HS-5 (cell line): Measurements from ENCODE around the gene TMEM178B.
A peak's percentile ranks its signal among the peaks of the same experiment; 100 is the strongest.
"Not testable (repeated sequence)": the region's sequence is repeated elsewhere in the genome, so short reads cannot be mapped to it uniquely, and the experiment has no call there.

ENCODE experiments used
- DNase-seq: peaks from one replicate; pipeline ENCODE4 v3.0.0-alpha.2; 2012; ENCODE audit warnings: low read depth

Gene TMEM178B

DNA sequence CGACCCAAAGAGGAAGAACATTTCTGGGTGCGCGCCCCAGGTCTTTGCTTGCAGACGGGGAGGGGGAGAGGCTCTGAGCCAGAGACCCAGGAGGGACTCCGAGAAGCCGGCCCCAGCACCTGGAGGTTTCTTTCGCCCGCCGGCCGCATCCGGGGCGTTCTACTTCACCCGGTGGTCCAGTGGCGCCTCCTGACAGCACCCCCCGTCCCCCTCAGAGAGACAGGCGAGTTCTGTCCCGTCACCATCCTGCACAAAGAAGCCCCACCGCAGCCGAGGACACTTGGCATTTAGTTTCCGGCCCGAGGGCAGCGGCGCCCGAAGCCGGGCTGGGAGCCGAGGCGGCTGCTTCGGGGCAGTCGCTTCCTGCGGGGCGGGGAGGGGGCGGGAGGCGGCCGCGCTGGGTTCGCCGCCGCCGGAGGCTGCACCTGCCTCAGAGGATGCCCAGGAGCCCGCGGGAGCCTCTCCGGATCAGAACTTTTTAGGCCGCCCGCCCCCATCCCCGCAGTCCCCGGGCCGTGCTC, at the start of gene TMEM178B:
Gene TMEM178B (plus strand): TSS at position 424 of the 521 bp plus-strand sequence.
- no peak for DNase-seq

DNA sequence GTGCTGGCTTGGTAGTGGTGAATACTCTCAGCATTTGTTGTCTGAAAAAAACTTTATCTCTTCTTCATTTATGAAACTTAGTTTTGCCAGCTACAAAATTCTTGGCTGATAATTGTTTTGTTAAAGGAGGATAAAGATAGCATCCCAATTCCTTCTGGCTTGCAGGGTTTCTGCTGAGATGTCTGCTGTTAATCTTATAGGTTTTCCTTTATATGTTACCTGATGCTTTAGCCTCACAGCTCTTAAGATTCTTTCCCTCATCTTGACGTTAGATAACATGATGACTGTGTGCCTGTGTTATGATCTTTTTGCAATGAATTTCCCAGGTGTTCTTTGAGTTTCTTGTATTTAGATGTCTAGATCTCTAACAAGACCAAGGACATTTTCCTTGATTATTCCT, 49.2 kb upstream of the TMEM178B start:
- no peak for DNase-seq

DNA sequence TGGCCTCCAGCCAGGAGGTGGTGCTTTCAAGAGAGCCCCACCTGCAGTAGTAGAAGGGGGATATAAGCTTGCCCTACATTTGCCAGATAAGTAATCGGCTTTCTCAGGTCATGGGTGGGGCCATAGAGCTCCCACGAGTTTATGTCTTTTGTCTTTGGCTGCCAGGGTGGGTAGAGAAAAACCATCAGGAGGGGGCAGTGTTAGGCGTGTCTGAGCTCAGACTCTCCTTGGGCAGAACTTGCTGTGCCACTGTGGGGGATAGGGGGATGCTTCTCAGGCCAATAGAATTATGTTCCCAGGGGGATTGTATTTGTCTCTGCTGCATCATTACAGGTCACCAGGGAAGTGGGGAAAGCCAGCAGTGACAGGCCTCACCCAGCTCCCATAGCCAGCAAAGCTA, 46.8 kb upstream of the TMEM178B start:
- DNase-seq = no peak

DNA sequence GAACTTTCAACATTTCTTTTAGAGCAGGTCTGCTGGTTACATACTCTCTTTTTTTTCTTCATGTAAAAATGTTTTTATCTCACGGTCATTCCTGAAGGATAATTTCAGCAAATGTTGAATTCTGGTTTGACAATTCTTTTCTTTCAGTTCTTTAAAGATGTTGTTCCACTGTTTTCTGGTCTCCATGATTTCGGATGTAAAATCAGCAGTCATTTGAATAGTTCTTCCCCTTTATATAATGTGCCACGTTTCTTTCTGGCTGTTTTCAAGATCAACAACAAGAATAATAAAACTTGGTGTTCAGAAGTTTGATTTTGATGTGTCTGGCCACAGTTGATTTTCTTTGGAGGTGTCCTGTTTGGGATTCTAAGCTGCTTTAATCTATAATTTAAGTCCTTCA, 45.1 kb upstream of the TMEM178B start:
- no peak for DNase-seq

DNA sequence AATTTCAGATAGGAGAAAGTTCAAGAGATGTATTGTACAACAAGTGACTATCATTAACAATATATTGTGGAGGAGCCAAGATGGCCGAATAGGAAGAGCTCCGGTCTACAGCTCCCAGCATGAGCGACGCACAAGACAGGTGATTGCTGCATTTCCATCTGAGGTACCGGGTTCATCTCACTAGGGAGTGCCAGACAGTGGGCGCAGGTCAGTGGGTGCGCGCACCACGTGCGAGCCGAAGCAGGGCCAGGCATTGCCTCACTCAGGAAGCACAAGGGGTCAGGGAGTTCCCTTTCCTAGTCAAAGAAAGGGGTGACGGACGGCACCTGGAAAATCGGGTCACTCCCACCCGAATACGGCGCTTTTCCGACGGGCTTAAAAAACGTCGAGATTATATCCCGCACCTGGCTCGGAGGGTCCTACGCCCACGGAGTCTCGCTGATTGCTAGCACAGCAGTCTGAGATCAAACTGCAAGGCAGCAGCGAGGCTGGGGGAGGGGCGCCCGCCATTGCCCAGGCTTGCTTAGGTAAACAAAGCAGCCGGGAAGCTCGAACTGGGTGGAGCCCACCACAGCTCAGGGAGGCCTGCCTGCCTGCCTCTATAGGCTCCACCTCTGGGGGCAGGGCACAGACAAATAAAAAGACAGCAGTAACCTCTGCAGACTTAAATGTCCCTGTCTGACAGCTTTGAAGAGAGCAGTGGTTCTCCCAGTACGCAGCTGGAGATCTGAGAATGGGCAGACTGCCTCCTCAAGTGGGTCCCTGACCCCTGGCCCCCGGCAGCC, 41.1 kb upstream of the TMEM178B start:
- DNase-seq = not testable (repeated sequence)

DNA sequence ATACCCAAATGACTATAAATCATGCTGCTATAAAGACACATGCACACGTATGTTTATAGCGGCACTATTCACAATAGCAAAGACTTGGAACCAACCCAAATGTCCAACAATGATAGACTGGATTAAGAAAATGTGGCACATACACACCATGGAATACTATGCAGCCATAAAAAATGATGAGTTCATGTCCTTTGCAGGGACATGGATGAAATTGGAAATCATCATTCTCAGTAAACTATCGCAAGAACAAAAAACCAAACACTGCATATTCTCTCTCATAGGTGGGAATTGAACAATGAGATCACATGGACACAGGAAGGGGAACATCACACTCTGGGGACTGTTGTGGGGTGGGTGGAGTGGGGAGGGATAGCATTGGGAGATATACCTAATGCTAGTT, 35.8 kb upstream of the TMEM178B start:
- not testable (repeated sequence) for DNase-seq

DNA sequence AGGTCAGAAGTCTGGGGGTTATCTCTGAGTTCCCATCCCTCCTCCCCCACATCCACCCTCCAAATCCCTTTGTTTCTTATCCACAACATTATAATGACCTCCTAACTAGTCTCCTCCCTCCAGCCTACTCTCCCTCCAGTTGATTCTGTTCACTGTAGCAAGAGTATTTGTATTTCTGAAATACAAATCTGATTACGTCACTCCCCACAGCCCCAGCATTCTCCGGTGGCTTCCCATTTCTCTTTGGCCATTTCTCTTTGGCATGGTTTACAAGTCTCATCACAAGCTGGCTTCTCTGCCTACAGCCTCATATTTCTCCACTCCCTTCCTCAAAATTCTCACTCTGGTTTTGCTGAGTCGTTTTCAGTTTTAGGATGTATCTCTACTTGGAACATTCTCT, 34.5 kb upstream of the TMEM178B start:
- DNase-seq = no peak

DNA sequence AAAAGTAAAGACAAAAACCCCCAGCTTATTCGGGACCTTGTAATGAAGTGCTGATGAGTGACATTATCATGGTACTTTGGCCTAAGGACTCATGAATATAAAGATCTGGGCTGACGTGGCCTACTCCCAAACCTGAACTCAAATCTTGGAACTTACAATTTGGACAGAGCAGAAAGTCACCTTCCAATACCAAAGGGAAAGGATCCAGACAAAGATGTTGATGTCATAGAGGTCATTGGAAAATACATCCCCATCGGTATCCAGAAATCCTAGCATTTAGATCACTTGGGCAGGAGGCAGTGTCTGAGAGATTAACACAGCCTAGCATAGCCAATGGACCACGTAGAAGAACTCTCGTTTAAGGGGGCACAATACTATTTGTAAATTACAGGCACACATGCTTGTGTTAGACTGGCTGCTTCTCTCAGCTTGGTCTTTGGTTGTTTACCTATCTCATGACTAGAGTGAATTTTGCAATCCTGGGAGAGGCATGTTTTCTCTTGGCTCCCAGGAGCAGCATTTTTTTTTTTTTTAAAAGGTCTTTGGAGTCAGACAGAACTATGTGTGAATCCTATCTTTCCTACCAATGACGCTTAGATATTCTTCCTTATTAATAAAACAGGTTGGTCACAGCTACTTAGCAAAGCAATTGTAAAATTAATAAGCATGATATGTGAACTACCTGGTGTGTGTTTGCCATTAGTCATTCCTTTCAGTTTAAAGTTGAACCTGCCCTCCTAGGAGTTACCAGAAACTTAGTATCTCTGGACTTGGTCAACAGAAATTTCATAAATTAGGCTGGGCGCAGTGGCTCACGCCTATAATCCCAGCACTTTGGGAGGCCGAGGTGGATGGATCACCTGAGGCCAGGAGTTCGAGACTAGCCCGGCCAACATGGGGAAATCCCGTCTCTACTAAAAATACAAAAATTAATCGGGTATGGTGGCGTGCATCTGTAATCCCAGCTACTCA, 31.4 kb upstream of the TMEM178B start:
- DNase-seq = no peak

DNA sequence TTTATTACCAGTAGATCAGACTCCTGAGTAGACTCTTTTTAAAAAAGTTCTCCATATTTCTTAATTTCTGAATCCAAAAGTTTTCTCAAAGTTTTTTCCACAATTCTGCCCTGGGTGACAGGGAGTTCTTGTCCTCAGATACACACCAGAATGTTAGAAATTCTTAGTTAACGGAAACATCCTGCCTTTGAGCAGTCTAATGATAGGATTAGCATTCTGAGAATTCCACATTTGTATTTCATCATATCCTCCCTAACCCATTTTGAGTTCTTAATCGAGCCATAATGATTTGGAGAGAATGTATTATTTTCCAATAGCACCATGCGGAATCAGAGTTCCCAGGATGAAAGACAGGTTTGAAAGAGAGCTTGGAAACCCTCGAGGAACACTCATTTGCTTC, 30.2 kb upstream of the TMEM178B start:
- no peak for DNase-seq

DNA sequence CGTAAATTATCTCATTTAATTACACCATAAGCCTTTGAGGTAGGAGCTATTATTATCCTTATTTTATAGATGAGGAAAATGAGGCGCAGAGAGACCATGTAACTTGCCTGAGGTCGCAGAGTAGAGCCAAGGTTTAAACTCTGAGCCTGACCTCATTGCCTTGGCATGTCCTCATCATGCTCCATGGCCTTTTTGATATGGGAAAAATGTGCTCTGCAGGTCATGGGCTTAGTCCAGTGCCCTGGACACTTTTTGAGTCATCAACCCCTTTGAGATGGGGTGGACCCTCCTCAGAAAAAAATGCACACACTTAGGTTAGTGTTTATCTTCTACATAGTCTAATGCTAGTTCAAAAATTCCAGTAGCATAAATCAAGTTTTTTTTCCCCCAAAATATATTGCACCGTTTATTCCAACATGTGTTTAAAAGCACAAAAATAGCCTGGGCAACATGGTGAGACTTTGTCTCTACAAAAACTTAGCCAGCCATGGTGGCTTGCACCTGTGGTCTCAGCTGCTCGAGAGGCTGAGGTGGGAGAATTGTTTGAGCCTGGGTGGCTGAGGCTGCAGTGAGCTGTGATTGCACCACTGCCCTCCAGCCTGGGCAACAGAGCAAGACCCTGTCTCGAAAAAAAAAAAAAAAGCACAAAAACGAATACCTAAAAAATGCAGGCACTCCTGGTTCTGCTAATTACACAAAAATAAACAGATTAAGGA, 28.6 kb upstream of the TMEM178B start:
- no peak for DNase-seq

DNA sequence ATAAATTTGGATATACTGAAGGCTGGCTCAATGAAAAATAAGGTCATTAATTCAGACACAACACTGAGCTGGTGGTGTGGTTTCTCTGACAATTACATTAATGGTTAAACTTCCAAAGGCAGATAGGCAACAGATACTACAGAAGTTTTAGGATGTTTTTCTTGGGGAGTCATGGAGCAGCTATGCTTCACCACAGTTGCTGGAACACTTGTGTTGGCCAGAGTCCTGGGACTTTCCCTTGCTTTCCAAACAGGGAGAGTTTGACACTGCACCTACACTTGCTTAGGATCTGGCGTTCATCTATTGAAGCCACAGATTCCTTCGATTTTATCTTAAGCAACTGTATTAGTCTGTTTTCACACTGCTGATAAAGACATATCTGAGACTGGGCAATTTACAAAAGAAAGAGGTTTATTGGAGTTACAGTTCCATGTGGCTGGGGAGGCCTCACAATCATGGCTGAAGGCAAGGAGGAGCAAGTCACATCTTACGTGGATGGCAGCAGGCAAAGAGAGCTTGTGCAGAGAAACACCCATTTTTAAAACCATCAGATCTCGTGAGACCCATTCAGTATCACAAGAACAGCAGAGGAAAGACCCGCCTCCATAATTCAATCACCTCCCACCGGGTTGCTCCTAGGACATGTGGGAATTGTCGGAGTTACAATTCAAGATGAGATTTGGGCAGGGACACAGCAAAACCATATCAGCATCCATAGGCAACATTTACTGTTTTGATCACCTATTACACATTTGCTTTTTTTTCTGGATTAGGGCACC, 27.8 kb upstream of the TMEM178B start:
- DNase-seq = no peak

DNA sequence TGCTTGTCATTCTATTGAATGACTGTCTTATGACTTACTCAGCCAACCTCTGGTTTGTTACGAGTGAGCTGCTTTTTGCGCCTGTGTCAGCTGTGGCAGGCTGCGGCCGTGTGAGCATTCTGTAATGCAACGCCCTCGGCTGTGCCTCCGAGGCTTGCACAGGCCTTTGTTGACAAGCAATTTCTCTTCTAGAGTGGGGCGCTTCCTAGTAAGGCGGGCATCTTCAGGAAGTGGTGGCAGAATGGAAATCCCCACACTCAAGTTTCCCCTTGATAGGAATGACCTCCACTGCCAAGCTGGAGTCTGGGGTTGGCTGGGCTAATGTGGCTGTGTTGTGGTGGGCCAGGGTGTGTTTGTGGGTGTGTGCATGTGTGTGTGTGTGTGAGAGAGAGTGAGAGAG, 20.2 kb upstream of the TMEM178B start:
- no peak for DNase-seq

DNA sequence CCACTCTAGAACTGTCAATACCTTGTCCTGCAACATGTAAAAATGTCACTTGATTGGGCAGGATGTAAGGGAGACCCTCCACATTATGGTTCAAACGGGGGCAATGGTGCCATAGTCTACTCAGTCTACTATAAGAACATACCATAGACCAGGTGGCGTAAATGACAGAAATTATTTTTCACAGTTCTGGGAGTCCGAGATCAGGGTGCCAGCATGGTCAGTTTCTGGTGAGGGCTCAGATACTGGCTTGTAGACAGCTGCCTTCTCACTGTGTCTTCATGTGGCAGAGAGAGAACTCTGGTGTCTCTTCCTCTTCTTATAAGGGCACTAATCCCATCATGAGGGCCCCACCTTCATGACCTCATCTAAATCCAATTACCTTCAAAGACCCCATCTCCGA, 18.7 kb upstream of the TMEM178B start:
- no peak for DNase-seq

DNA sequence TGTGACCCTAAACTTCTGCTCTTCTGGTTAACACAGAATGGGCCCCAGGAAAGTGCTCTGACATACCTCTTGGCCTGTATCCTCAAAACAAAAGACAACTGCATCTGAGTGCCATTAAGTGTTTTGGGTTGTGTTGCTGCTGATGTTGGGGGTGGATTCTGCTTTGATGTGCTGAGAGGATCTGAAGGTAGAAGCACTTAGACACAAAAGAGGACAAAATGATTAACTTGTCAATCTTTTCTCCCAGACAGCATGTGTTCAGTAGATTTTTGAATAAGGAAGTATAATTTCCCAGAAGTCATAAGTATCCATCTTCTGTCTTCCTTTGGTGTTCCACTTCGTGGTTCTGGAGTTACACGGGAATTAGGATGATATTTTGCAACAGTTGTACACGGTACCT, 16.1 kb upstream of the TMEM178B start:
- DNase-seq = no peak

DNA sequence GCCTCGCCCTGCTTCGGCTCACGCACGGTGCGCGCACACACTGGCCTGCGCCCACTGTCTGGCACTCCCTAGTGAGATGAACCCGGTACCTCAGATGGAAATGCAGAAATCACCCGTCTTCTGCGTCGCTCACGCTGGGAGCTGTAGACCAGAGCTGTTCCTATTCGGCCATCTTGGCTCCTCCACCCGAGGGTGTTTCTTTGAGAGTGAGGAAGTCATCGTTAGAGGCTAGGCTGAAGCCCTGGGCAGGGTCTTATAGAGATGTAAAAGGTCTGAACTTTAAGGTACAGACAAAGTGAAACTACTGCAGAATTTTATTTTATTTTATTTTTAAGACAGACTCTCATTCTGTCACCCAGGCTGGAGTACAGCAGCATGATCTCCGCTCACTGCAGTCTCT, 6.0 kb upstream of the TMEM178B start:
- not testable (repeated sequence) for DNase-seq

DNA sequence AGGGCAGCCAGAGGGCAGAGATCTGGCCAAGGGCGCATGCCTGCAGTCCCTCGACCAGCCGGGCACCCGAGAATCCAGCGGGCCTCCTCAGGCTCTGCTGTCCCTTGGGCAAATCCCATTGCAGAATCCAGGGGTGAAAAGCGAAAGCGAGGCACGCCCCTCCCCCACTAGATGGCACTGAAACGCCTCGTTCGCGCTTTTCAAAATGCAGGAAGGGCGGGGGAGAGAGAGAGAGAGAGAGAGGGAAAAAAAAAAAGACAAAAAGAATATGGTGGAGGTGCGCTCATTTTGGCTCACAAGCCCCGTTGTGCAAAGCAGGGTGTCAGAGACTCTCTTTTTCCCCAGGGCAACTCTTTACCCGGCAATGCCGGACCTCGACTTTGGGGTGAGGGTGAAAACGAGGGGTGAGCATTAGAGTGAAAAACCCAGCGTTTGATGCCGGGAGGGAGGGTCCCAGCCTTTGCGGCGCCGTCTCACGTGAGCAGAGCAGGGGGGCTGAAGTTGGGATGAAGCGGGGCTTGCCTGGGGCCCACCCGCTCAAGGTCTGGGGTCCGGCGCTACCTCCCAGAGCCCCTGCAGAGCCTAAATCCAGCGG, 2.5 kb upstream of the TMEM178B start:
- no peak for DNase-seq

DNA sequence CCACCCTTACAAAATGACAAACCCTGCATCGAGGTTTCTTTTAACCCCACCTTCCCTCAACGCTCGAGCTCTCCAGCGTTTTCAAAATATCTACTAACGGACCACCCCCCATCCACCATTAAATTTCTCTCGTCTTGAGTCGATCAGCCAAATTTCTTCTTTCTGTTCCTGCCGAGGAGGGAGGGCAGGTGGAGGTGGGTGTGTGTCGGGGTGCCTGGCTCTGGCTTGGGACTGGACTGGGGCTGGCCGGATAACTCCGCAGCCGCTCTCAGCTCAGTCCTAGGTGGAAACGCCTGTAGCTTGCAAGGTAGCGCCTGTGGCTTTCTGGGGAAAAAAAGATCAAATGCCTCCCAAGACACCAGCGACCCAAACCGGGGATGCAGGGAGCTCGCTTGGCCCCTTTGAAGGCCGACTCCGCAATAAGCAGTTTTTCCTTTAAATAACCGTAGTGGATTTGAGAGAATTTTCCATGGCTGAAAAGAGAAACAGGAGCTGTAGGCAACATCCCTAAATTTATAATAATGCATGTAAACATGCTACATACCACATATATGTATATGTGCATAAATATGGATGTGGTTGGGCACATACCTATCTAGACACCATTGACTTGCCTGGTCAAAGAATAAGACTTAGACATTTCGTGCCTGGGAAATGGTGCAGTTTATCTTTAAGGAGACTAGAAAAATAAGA, 1.9 kb upstream of the TMEM178B start:
- DNase-seq = no peak

DNA sequence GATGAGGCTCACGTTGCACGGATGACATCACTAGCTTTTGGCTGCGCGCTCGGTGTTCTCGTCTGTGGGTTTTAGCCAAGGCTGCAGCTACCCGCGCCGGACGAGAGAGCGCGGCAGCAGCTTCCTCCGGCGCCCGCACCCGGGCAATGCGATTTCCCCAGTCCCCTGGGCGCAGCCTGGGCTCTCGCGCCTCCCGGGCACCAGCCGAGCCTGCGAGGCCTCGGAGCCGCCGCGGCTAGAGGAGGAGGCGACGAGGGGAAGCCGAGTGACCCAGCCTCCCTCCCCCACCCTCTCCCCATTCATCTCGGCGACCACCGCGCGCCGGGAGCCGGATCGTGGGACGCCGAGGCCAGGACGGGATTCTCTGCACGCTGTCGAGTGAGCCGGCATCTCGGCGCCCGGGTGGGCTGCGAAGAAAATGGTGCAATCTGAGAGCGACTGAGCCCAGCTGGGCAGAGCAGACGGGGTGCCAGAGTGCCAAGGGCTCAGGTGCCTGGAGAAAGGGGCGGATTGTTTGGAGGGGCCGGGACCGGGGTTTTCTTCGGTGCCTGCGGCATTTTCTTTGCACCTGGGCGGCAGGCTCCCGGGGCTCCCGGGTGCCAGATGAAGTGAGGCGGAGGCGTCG, 1.2 kb upstream of the TMEM178B start:
- DNase-seq = peak; percentile 37

DNA sequence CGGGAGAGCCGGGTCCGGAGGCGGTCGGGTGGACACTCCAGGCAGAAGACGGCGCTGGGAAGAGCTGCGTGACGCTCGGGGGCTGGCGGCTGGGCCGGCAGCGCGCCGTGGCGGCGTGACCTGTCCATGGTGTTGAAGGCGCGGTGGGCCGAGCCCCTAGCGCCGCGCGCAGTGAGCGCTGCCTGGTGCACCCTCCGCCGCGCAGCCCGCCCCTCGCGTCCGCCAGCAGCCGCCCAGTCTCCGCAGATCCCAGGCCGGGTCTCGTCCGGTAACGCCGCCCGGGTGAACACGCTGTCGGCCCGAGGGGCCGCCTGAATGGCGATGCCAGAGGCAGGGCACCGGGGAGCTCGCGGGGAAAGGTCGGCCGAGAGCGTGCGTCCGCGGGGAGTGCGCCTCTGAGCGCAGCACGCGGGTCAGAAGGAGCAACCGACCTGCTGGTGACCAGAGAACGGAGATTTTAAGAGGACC, 657 bp upstream of the TMEM178B start:
- DNase-seq = no peak
